Tongue (tissue), 2 donors: ENCODE data around the gene PXMP4. TPM values are rescaled to one million over a fixed set of nuclear protein-coding genes. Genes with fewer than 3 reads are reported as not detected.

Source experiments
- DNase-seq: peaks from one replicate; pipeline ENCODE4 v3.0.0-alpha.2; 2015
- total RNA-seq: library from RNA; depleted of rRNA; stranded (reverse); fragments of >200 nt; gene quantifications from one replicate; pipeline ENCODE4 v1.2.3, GENCODE V29; 2014

PXMP4 gene
- total RNA-seq, 1 donor from 2014 or later: 6.7 TPM

DNA sequence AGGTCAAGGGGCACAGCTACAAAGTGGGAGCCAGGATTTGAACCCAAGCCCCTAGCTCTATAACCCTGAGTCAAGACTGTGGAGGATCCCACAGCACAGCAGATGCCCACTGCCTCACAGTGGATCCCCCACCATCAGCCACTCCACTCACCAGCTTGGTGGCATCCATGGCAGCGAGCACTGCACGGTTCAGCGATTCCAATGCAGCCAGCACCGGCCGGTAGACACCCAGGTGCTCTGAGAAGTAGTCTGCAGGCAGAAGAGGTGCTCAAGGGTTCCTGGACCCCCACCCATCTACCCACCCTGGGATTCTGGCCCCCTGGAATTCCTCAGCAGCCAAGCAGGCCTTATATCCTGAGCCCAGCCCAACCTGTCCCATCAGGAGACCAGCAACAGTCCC lies 50.9 kb downstream of the PXMP4 start:
- DNase-seq: no peak

DNA sequence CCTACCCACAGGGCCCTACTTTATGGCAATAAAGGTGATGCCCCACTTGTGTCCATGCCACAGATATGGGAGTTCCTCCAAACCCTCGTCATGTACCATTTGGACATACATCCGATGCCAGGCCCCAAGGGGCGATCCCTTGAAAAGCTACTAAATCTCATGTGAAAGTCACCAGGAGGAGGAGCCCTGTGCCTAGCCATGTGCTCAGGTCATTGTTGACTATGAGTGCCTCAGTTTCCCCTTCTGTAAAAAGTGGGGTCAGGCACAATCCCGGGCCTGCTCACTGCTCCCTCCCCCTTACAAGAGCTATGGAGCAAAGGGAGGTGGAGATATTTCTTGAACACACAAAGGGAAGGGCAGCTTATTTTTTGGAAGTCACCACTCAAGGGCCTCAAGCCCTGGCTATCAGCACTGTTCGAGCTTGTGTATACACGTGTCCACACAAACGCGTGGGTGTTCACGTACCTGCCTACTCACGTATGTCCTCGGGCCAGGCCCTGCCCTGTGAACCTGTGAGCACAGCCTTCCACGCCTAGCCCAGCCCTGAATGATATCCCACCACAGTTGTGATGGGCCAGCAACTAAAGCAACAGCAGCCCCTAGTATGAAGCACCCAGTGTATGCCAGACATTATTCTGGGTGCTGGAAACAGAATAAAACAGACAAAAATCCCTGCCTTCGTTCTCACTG lies 51.5 kb downstream of the PXMP4 start:
- no peak for DNase-seq

DNA sequence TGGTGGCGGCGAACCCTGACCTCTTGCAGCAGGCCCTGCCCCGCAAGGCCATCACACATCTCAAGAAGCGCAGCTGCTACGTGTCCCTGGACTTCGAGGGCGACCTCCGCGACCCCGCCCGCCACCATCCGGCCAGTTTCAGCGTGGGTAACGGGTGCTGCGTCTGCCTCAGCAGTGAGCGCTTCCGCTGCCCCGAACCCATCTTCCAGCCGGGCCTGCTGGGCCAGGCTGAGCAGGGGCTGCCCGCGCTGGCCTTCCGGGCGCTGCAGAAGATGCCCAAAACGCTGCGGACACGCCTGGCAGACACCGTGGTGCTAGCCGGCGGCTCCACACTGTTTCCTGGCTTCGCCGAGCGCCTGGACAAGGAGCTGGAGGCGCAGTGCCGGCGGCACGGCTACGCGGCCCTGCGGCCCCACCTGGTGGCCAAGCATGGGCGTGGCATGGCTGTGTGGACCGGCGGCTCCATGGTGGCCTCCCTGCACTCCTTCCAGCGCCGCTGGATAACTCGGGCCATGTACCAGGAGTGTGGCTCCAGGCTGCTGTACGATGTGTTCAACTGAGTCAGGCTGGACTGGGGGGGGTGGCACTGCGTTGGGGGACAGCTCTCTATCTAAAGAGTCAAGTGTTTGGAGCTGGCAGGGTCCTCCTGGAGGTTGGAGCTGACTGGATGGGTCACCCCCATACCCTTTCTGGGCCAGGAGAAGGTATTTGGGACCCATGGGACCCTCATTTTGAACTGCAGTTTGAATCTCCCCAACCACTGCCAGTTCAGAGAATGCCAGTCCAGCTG lies 52.2 kb downstream of the PXMP4 start:
- DNase-seq: peak; percentile 86

DNA sequence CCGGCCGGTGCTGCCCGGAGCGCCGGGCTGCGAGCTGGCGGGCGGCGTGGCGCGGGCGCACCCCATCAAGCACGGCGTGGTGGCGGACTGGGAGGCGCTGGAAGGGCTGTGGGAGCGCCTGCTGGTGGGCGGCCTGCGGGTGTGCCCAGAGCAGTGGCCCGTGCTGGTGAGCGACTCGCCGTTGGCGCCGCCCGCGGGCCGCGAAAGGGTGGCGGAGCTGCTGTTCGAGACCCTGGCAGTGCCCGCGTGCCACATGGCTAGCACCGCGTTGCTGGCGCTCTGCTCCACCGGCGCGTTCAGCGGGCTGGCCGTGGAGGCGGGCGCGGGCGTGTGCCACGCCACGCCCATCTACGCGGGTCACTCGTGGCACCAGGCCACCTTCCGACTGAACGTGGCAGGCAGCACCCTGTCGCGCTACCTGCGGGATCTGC lies 52.9 kb downstream of the PXMP4 start:
- DNase-seq: no peak

DNA sequence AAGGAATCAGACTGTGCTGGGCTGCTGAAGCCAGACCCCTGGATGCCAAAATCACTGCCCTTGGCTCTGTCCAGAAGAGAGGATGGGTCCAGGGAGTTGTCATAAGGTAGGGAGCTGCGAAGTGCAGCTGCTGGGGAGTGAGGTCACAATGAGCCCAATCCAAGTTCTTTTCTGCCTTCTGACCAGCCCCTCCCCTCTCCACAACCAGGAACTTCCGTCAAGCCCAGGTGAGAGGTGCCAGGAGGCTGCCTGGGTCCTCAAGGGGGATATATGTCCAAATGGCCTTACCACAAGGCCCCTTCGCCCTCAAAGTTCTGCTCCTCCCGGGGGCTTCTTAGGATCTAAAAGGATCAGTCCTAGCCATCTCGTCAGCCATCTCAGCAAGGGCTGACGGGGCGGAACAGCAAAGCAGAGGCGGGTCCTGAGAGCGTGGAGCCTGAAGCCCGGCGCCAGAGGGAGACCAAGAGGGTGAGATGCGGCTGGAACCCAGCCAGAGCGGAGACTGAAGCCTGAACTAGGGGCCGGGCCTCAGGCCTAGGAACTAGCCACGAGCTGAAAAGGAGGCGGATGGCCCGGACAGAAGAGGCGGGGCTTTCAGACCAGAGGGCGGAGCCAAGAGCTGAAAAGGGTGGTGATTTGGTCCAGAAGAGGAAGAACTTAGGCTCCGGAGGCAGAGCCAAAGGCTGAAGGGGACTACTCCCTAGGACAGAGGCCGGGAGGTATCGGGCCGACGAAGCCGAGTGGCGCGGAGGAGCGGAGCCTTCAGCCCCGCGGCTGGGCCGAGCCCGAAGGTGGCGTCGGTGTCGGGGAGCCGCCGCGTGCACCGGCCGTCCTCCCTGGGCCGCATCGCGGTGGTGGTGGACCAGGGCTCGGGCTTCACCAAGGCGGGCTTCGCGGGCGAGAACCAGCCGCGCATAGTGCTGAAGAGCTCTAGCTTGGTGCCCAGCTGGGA lies 53.5 kb downstream of the PXMP4 start, which contains the start of gene ACTL10:
Gene ACTL10 (plus strand): TSS at position 651 of the 952 bp plus-strand sequence. CDS start 555 bp downstream, outside the sequence.
- peak; percentile 96 for DNase-seq

DNA sequence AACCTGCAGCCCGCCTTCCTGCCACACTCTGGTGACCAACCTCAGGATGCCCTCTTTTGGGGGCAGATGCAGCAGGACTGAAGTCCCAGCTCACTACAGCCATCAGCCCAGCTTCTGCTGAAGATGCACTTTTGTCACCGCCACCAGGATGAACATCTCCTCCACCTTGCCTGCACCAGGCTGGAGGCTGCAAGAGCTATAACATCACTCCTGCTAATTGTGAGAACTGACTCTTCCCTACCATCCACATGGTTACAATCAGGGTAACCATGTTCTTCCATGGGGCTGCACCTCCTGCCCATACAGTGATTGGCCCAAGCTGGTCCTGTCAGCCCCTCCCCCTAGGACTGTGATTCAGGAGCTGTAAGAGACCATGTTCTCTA lies 55.4 kb downstream of the PXMP4 start:
- DNase-seq: no peak

DNA sequence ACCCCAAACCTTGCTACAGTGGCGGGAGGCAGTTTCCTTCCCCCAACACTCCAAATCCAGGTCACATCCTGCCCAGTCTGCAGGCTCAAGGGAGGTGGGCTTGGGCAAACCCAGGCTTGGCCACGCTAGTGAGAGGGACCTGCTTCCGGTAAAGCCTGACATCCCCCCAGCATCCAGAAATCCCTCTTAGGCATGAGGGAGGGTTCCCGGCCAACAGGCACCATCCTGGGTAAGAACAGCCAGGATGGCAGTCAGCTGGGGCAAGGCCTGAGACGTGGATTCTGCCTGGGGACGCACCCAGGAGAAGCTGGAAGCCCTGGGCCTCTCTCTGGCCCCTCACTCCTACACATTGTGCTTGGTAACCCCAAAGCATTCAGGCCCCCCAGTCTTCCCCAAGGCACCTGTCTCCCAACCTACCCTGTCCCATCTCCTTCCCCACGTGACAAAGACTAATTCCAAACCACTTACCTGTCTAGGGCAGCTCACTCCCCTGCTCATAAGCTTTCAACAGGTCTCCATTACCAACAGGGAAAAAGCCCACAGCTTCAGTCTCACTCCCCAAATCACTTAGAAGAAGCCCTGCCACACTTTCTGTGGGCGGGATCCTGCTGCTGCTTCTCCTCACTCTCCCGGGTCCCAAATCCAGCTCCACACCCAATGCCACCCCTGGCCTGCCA lies 55.9 kb downstream of the PXMP4 start:
- DNase-seq: no peak

DNA sequence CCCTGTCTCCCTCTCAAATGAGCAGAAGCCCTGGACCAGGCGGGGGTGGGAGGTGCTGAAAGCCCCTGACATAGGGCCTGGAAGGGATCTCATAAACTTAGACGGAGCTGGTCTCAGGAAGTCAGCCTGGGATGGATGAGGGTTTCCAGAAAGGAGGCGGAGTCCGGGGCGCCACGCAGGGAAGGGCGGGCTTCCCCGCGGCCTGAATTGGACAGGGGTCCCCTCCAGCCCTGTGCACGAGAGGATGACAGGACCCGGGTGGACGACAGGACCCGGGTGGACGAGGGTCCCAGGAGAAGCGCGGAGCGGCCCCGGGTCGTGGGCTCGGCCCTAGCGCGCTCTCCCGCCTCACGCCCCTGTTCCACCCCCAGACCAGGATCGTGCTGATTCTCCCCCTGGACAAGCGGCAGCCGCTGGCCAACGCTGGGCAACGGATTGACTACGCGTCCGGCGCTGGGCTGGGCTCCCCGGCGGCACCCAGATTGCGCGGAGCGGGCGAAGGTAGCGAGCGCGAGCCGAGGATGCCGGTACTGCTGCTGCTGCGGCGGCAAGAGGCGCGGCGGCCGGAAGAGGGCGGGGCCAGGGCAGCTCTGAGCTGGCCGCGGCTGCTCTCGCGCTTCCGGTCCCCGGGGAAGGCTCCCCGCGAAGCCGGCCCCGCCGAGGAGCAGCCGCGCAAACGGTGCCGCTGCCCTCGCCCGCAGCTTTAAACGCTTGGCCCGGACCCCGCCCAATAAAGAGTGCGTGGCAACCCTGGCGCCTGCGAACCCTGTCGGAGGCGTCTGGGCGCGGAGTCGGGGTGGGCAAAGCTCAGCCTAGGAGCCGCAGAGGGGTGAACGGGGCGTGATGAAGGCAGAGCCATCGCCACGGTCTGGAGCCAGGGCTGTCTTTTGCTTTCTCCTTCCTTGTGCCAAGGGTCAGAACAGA lies 56.7 kb downstream of the PXMP4 start:
- peak; percentile 88 for DNase-seq

DNA sequence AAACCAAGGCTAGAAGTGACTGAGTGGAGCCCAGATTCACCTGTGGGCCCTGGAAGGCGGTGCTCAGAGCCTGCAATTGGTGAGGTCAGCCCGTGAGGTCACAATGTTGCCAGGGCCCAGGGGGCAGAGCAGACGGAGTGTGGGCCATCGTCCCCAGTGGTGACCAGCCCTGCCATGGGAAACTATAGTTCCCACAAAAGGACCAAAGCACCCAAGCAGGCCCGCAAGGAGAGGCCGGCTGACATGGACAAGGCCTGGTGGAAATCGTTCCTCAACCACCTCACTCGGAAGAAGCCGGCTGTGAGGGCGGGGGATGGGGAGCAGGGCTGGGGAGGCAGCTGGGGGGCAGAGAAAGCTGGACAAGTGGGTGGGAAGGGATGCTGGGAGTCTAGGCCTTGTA lies 57.9 kb downstream of the PXMP4 start, which contains the start of gene C20orf144:
Gene C20orf144 (plus strand): TSS at position 156 of the 400 bp plus-strand sequence. CDS start 19 bp downstream, at position 175.
- DNase-seq: no peak

DNA sequence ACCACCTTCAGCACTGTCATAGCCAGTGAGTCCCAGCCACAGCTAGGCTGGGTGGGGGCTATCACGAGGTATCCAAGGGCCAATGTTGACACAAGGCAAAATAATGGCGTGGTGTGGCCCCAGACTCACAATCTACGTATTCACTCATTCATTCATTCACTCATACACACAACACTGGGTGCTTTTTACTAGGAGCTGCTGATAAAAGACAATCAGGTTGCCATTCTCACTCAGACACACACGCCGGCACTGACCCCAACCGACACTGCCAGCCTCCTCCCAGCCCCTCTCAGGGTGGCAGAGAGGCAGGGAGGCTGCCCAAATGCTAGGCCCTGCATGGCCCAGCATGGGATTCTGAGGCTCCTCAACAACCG lies 59.4 kb downstream of the PXMP4 start:
- no peak for DNase-seq

DNA sequence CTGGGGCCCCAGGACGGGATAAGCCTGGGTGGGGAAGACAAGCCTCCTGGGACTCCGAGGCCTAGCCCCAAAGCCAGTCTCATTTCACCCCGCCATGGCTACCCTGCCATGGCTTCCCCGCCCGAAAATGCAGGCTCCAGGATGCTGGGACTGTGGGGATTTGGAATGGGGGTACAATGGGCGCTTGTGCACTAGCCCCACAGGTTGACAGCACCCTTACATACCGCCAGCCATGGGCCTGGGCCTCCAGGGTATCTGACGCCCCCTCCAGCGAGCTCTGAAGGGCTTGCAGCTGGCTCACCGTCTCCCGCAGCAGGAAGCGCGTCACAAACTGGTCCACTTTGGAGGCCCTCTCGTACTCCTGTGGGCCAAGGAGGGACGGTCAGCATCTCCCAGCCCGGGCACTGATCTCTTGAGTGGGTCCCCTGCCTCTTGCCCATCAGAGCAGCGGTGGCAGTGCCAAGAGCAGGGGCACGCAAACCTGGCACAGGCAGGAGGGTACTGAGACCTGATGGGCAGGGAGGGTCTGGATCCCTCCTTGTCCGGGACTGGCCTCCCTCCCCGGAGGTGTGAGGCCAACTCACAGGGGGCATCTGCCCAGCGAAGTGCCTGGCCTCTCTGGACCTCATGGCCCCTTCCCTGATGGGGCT lies 60.0 kb downstream of the PXMP4 start:
- DNase-seq: no peak

DNA sequence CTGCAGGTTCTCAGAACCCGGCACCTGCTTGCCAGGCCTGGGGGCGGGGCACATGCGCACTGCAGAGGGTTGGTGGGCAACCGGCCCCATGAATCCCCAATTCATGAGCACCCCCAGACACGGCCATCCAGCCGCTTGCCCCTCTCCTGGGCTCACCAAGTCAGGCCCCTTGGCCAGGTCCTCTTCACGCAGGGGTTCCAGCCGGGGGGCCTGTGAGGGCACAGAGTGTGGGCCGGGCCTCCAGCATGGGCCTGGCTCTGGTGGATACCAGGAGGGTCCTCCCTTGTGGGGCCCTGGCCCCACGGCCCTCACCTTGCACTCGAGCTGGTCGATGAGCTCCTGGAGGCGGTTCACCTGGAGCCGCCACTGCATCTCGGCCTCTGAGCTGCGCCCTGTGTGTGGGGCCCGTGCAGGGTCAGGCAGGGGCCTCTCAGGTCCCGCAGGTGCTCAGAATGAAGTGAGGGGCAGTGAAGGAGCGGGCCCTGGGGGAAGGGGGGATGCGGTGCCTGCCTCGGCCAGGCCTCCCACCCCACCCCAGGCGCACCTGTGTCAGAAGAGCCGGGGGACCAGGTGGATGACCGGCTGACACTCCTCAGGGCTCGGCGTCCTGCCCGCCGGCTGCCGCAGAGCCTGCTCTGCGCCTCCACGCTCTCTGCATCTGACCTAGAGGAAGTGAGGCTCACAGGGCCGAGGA lies 60.6 kb downstream of the PXMP4 start:
- DNase-seq: no peak

DNA sequence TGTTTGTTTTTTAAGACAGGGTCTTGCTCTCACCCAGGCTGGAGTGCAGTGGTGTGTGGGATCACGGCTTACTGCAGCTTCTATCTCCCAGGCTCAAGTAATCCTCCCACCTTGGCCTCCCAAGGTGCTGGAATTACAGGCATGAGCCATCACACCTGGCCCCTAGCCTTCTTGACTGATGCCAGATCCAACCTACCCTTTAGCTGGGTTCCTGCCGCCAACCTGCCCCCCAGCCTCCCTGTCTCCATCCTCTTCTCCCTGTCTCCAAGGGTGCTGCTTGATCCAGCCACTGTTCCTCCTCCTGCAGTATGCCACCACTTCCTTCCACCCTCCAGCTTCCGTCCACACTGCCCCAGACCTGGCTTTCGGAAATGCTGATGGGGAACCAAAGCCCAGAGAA lies 61.2 kb downstream of the PXMP4 start:
- DNase-seq: no peak

DNA sequence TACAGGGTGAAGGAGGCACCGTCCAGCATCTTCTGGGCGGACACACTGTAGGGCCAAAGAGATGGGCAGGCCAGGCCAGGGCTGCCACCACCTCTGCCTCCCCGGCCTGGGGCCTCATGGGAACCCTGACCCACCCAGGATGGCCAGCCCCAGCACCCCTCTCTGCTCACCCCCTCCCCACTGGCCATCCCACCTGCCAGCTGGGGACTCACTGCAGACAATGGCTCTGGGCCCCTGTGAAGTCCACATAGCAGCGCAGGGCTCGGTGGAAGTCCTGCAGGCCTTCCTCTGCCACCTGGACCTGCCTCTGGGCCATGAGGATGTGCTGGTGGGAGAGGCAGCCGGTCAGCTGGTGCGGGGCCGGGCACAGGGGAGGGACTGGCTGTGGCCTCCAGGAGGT lies 61.6 kb downstream of the PXMP4 start:
- no peak for DNase-seq

DNA sequence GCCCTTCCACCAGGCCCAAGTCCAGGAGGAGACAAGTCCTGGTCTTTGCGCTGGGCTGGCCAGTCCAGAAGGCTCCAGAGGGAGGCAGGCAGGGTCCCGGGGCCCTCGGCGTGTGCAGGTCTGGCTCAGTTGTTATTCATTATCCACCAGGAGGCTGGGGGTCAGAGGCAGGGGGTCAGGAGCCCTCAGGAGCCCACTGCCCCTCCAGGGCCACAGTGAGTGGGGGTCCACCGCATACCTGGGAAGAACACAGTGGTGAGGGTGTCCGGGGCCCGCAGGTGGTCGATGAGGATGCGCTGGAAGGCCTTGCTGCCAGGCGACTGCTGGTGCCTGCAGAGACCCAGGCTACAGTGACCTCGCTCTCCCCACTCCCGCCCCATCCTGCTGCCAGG lies 62.4 kb downstream of the PXMP4 start:
- no peak for DNase-seq

DNA sequence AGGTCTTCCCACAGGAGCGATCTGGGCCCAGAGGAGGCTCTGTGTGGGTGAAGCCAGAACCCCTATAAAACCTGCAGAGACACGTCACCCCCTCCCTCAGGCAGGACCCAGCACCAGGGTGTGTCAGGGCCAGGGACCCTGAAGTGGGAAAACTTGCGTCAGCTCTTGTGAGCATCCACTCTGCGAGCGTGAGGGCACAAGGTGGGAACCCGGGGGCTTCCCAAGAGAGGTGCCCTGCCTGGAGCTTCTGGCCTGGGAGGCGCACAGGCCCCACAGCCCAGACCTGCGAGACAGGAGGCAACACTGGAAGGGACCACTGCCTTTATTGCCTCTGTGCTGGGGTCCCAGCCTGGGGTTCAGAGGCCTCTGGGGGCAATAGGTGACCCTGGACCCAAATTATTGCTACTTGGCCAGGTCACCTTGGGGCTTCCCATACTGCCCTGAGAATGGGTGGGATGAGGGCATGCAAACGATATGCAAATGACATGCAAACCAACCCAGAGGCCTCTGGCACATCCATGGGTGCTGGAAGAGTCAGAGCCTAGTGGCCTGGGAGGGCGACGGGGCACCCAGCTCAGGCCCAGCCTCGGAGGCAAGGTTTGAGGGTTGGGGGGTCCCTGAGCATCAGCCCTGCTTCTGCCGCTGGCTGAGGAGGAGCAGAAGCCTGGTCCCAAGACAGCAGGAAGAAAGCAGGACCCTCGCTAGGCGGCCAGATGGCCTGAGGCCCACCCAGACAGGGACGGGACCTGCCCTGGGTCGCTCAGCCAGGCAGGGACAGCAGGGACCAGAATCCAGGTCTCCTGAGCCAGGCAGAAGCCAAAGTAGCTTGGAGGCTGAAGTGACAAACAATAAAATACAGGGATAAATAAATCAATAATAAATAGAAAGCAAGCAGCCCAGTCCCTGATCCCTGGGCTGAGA lies 63.1 kb downstream of the PXMP4 start:
- no peak for DNase-seq

DNA sequence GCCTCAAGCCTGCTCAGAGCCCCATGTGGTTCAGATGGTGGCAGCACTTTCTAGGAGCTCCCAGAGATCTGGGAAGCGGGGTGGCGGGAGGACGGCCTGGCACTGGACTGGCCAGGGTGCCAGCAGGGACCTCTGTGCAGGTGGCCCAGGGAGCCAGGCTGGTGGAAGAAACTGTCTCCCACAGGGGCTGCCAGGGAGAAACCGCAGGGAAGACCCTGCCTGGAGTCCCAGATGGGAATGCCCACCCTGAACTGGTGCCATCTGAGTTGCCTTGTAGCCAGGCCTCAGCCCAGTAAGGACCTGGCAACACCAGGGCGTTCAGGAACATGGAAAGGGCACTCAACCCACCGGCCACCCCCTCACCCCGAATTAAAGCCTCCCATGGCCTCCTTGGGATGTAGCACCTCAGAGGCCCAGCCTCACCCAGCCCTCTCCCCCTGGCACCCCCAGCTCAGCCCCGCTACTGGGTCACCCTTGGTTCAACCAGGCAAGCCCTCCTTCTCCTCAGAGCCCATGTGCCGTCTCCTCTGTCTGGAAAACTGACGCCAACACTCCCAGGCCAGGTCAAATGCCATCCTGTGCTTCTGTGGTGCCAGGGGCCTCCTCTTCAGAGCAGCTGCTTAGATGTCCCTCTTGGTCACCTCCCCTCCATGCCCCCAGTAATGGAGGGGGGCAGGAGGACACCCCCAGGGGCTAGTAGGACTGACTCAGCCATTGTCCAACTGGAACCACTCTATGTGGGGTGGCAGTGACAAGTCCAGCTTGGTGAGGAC lies 63.9 kb downstream of the PXMP4 start:
- no peak for DNase-seq

DNA sequence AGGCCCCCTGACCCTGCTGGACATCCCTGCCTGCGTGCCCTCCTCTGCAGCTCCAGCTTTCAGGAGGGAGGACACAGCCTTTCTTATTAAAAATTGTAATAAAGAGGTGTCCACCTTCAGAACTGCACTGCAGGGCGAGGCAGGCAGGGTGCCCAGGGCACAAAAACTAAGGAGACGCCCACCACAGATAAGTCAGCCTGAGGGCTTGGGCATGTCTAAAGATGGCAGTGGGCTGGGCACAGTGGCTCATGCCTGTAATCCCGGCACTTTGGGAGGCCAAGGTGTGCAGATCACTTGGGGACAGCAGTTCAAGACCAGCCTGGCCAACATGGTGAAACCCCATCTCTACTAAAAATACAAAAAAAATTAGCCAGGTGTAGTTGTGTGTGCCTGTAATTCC lies 64.9 kb downstream of the PXMP4 start:
- no peak for DNase-seq
